ENCODE data around the gene PRRG2. TPM values are rescaled to one million over a fixed set of nuclear protein-coding genes. Genes with fewer than 3 reads are reported as not detected.

Gene PRRG2
- total RNA-seq, 1 donor from 2014 or later = 2.8 TPM

DNA sequence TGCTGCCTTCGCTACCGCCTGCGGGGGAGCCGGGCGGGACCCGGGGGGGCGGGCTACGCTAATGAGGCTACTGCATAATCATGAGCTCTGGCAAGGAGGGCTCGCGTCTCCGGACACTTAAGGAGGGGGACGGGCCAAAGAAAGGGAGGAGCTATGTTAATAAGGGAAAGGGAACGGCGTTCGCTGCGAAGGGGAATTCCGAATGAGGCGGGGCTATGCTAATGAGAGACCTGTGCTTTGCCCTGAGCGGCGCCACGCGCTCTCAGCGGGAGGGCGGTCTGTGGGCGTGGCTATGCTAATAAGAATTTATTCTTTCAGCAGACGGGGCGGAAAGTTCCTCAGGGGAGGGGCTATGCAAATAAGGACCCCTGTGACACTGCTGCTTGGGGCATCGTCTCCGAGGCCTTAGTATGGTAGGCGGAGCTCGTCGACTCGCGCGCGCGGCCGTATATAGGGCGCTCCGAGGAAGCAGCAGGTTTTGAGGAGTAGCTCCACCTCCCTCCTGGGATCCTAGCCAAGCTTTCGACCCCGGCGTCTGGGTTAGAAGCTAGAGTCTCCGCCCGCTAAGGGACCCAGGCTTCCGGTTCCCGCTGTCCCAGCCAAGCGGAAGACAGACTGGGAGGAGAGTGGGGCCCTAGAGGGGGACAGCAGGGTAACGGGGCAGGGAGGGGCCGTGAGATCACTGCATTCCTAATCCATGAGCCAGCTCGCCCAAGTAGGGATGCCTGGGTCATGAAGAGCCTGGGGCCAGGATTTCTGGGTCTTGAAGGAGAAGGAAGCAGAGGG lies 59.2 kb downstream of the PRRG2 start, which contains the start of gene RRAS:
Gene RRAS, minus strand, starts transcription at position 31 of the 786 bp plus-strand sequence. CDS start 45 bp downstream, outside the sequence.
- peak; percentile 100 for DNase-seq

Small RNA genes within 50 kb of the gene (small RNA-seq; reads per million reads assigned to genes)
- not detected for gene RF00019 (ENCODE audit: low replicate concordance)

Other genes with a start within 250 kb of the PRRG2 start
- gene CD37, start 245.9 kb upstream of the PRRG2 start, total RNA-seq = 8.2 TPM
- gene TEAD2, start 218.9 kb upstream of the PRRG2 start, total RNA-seq = 21.4 TPM
- not detected for gene DKKL1, start 217.4 kb upstream of the PRRG2 start, total RNA-seq
- not detected for gene KASH5, start 193.1 kb upstream of the PRRG2 start, total RNA-seq
- not detected for gene PTH2, start 157.9 kb upstream of the PRRG2 start, total RNA-seq
- not detected for gene GFY, start 155.9 kb upstream of the PRRG2 start, total RNA-seq
- 0.59 TPM for gene SLC17A7, start 139.8 kb upstream of the PRRG2 start, total RNA-seq
- gene PIH1D1, start 129.5 kb upstream of the PRRG2 start, total RNA-seq = 49.7 TPM
- gene ALDH16A1, start 128.1 kb upstream of the PRRG2 start, total RNA-seq = 22.5 TPM
- 1.3 TPM for gene FLT3LG, start 107.1 kb upstream of the PRRG2 start, total RNA-seq
- gene RPL13A, start 93.7 kb upstream of the PRRG2 start, total RNA-seq = 3,296 TPM
- 2,894 TPM for gene RPS11, start 84.9 kb upstream of the PRRG2 start, total RNA-seq
- gene FCGRT, start 68.7 kb upstream of the PRRG2 start, total RNA-seq = 96.1 TPM
- gene RCN3, start 53.3 kb upstream of the PRRG2 start, total RNA-seq = 71.9 TPM
- 28.4 TPM for gene NOSIP, start 760 bp upstream of the PRRG2 start, total RNA-seq
- 6.9 TPM for gene PRR12, start 9.9 kb downstream of the PRRG2 start, total RNA-seq
- gene RRAS, start 58.8 kb downstream of the PRRG2 start, total RNA-seq = 10.2 TPM
- gene SCAF1, start 60.9 kb downstream of the PRRG2 start, total RNA-seq = 8.5 TPM
- 42.6 TPM for gene IRF3, start 84.5 kb downstream of the PRRG2 start, total RNA-seq
- 5.0 TPM for gene BCL2L12, start 84.6 kb downstream of the PRRG2 start, total RNA-seq
- gene PRMT1, start 96.0 kb downstream of the PRRG2 start, total RNA-seq = 129 TPM
- 0.69 TPM for gene ADM5, start 108.3 kb downstream of the PRRG2 start, total RNA-seq
- gene CPT1C, start 109.8 kb downstream of the PRRG2 start, total RNA-seq = 1.6 TPM
- 0.30 TPM for gene TSKS, start 182.0 kb downstream of the PRRG2 start, total RNA-seq
- gene AP2A1, start 185.7 kb downstream of the PRRG2 start, total RNA-seq = 31.4 TPM
- 13.4 TPM for gene FUZ, start 232.0 kb downstream of the PRRG2 start, total RNA-seq
- 17.4 TPM for gene MED25, start 237.0 kb downstream of the PRRG2 start, total RNA-seq